HG03097 (cell line): ENCODE data around the gene WNK2.
"Not testable (repeated sequence)": the region's sequence is repeated elsewhere in the genome, so short reads cannot be mapped to it uniquely, and the experiment has no call there.

Experiments used
- ATAC-seq: cut with Tn5 transposase; IDR thresholded peaks from one replicate; pipeline ENCODE4 v1.9.1; 2021; ENCODE audit not compliant: unreplicated experiment, low FRiP score

Gene WNK2

DNA sequence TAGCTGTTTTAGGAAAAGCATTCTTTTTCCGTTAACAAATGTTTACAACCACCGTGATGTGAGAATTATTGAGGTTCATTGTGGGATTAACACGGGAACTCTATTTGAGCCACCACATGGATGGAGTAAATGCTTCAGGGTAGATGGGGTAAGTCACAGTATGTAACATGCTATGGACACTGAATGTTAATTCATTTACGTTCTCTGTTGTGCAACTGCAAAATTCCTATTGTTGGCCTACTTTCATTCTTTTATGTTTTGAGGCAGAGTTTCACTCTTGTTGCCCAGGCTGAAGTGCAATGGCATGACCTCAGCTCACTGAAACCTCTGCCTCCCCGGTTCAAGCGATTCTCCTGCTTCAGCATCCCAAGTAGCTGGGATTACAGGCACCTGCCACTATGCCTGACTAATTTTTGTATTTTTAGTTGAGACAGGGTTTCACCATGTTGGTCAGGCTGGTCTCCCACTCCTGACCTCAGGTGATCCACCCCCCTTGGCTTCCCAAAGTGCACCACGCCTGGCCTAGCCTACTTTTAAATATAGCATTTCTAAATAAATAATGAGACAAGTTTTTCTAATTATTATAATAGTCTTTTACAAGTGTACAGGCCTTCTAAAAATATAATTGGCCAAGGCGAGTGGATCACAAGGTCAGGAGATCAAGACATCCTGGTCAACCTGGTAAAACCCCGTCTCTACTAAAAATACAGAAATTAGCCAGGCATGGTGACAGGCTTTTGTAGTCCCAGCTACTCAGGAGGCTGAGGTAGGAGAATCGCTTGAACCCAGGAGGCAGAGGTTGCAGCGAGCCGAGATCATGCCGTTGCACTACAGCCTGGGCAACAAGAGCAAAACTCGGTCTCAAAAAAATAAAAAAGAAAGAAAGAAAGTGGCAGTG is 169.7 kb downstream of the WNK2 start:
- not testable (repeated sequence) for ATAC-seq

GRCh38 chr9:93354451-93354850 is 170.5 kb downstream of the WNK2 start:
- no peak for ATAC-seq

DNA sequence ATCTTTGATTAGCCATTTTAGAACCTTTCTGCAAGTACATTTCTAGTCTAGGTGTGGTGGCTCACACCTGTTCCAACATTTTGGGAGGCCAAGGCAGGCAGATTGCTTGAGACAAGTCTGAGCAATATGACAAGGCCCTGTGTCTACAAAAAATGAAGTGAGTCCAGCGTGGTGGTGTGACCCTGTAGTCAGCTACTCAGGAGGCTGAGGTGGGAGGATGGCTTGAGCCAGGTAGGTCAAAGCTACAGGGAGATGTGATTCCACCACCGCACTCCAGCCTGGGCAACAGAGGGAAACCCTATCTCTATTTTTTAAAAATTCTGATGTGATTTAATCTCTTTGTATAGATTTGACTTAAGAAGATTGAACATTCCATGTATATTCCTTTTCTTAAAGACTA is 171.9 kb downstream of the WNK2 start:
- no peak for ATAC-seq

DNA sequence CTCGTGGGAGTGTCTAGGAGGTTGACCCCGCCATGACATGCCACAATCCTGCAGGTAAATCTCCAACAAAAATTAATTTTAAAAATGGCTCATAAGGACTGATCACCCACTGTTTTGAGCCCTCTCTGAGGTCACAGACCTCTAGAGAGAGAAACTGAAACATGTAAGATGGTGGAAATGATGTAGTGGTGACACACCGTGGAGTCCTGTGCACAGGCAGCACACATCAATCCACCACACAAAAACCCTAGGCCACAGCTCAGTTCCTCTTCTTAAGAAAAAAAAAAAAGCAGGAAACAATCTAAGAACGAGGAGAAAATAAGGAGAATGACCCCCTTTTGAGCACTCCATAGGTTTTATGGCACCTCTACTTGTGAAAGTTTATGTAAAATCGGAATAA is 173.7 kb downstream of the WNK2 start:
- no peak for ATAC-seq

GRCh38 chr9:93359907-93360306 is 176.0 kb downstream of the WNK2 start:
- not testable (repeated sequence) for ATAC-seq

DNA sequence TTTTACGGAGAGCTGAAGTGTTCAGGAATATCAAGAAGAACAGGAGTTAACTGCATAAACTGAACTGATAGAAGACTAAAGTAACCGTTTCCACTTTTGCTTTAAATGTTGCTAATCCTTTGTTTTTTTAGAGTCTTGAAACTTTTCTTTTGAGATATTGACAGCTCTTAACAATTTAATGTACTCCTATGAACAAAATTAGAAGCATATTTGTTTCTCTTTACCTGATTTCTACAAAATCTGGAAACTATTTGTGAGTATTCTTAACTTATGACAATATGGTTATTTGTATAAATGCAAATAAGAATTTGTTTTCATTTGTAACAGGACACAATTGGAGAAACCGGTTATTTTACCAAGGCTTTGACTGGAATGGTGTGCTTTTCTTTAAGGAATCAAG is 178.1 kb downstream of the WNK2 start:
- ATAC-seq = no peak

DNA sequence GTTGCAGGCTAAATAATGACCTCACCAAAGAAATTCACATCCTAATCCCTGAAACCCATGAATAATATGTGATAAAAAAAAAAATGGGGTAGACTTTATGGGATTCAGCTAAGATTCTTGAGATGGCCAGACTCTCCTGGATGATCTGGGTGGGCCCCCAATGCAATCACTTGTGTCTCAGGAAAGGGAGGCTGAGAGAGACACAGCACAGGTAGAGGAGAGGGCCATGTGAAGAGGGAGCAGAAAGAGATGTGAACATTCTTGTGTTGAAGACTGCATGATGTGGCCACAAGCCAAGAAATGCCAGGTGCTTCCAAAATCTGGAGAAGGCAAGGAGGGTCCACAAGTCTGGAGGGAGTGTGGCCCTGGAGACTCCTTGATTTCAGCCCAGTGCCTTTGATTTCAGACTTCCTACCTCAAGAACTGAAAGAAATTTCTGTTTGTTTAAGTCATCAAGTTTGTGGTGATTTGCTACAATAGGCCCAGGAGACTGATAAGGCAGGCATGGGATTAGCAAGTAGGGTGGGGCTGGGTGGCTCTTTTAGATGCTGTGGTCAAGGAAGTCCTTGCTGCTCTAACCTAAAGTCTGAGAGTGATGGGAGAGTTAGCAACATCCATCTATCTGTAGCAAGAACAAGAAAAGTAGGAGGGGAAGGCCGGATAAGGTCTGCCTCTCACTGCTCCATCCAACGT is 180.9 kb downstream of the WNK2 start:
- no peak for ATAC-seq

GRCh38 chr9:93365427-93366118 is 181.6 kb downstream of the WNK2 start:
- no peak for ATAC-seq

- ATAC-seq = no peak
These were observed 182.1 kb downstream of the WNK2 start for GRCh38 chr9:93366119-93366447.

DNA sequence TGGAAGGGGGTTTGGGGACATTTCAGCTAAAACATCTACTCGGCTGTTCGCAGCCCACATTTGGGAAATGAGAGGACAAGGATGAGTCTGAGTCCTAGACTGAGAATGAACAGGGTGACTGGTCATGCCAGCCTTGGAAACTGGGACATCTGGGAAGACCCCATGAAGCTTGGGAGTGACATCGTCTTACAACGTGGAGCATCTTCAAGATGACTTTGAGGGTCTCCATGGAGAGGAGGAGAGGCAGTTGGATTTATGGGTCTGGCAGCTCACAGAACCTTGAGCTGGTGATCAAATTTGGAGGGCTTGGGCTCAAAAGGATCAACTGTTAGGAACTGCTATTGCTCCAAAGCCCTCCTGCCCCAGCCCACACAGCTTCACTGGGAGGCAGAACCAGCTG is 182.5 kb downstream of the WNK2 start:
- not testable (repeated sequence) for ATAC-seq

GRCh38 chr9:93368437-93368836 is 184.5 kb downstream of the WNK2 start:
- ATAC-seq = no peak

GRCh38 chr9:93369686-93370085 is 185.7 kb downstream of the WNK2 start:
- no peak for ATAC-seq
